GM12878 (cell line): Measurements from ENCODE around the gene MAZ. TPM values are rescaled to one million over a fixed set of nuclear protein-coding genes. Genes with fewer than 3 reads are reported as not detected.

Experiments used
- BCL3 ChIP-seq: IDR thresholded peaks from 2 replicates; pipeline ENCODE4 v1.6.1; 2011; ENCODE audit warnings: borderline replicate concordance, low read depth, mild to moderate bottlenecking, moderate library complexity, low read length; ENCODE audit not compliant: insufficient read depth, poor library complexity, severe bottlenecking
- BRCA1 ChIP-seq: IDR thresholded peaks from 2 replicates; pipeline ENCODE4 v1.6.1; 2011; ENCODE audit warnings: low read depth, low read length, improper control_type of control experiment
- EGR1 ChIP-seq, 2 experiments: IDR thresholded peaks; 1 replicate in 1 of 2; 2 replicates in 1 of 2; pipeline ENCODE4 v1.6.1; 2011 to 2012; ENCODE audit warnings: low read depth in 2 of 2, low read length in 2 of 2, borderline replicate concordance in 1 of 2, mild to moderate bottlenecking in 1 of 2, moderate library complexity in 1 of 2
- EP300 ChIP-seq, 2 experiments: fragments of 150-350 bp in 1 of 2; IDR thresholded peaks; 2 replicates each; pipeline ENCODE4 v1.6.1; 2011 to 2012; ENCODE audit warnings: low read depth in 2 of 2, low read length in 2 of 2, borderline replicate concordance in 1 of 2, improper control_type of control experiment in 1 of 2, inconsistent platforms in 1 of 2; ENCODE audit not compliant: control insufficient read depth in 1 of 2
- FOS ChIP-seq: IDR thresholded peaks from 3 replicates; pipeline ENCODE4 v1.6.1; 2011; ENCODE audit warnings: borderline replicate concordance; ENCODE audit not compliant: insufficient read length; ENCODE audit errors: extremely low read depth
- GABPA ChIP-seq: IDR thresholded peaks from 2 replicates; pipeline ENCODE4 v1.6.1; 2014; ENCODE audit warnings: antibody characterized with exemption, low read depth, mild to moderate bottlenecking, inconsistent platforms
- HDAC2 ChIP-seq: fragments of 200-600 bp; sonication (generic); IDR thresholded peaks from 2 replicates; pipeline ENCODE4 v1.6.1; 2017
- HDAC6 ChIP-seq: fragments of 200-600 bp; sonication (generic); IDR thresholded peaks from one replicate; pipeline ENCODE4 v1.8.0; 2017; ENCODE audit warnings: antibody characterized with exemption; ENCODE audit not compliant: unreplicated experiment
- IRF4 ChIP-seq: IDR thresholded peaks from 2 replicates; pipeline ENCODE4 v1.6.1; 2011; ENCODE audit warnings: low read depth, low read length
- IRF5 ChIP-seq: fragments of 450-650 bp; IDR thresholded peaks from 2 replicates; pipeline ENCODE4 v1.6.1; 2017; ENCODE audit warnings: borderline replicate concordance
- MEF2A ChIP-seq: IDR thresholded peaks from 2 replicates; pipeline ENCODE4 v1.6.1; 2011; ENCODE audit warnings: low read depth, mild to moderate bottlenecking, low read length, moderate library complexity; ENCODE audit not compliant: insufficient read depth
- MYB ChIP-seq: fragments of 150-350 bp; IDR thresholded peaks from 2 replicates; pipeline ENCODE4 v1.6.1; 2014; ENCODE audit warnings: mild to moderate bottlenecking, low read depth, low read length, borderline replicate concordance
- NFYA ChIP-seq: IDR thresholded peaks from 2 replicates; pipeline ENCODE4 v1.6.1; 2011; ENCODE audit warnings: low read depth, mild to moderate bottlenecking, low read length, improper control_type of control experiment, borderline replicate concordance
- POLR2A ChIP-seq: IDR thresholded peaks from 2 replicates; pipeline ENCODE4 v1.6.1; 2011; ENCODE audit warnings: low read depth, mild to moderate bottlenecking, low read length
- RAD51 ChIP-seq: fragments of 450-650 bp; IDR thresholded peaks from 2 replicates; pipeline ENCODE4 v1.6.1; 2016; ENCODE audit warnings: moderate library complexity, mild to moderate bottlenecking, inconsistent platforms
- RCOR1 ChIP-seq: conservative IDR thresholded peaks from 2 replicates; pipeline ENCODE4 v1.6.1; 2012; ENCODE audit warnings: low read depth, low read length, improper control_type of control experiment
- SIX5 ChIP-seq: IDR thresholded peaks from 2 replicates; pipeline ENCODE4 v1.6.1; 2011; ENCODE audit warnings: mild to moderate bottlenecking, low read depth, low read length, moderate library complexity; ENCODE audit not compliant: severe bottlenecking
- SKIL ChIP-seq: fragments of 450-650 bp; IDR thresholded peaks from 2 replicates; pipeline ENCODE4 v1.6.1; 2017; ENCODE audit warnings: mild to moderate bottlenecking, low read depth, inconsistent platforms; ENCODE audit not compliant: poor library complexity, severe bottlenecking
- SP1 ChIP-seq: IDR thresholded peaks from one replicate; pipeline ENCODE4 v1.6.1; 2011; ENCODE audit warnings: low read depth, low read length
- SRF ChIP-seq, 2 experiments: IDR thresholded peaks; 2 replicates each; pipeline ENCODE4 v1.6.1; 2011; ENCODE audit warnings: low read depth in 2 of 2, low read length in 2 of 2, mild to moderate bottlenecking in 1 of 2, moderate library complexity in 1 of 2
- USF1 ChIP-seq: IDR thresholded peaks from 2 replicates; pipeline ENCODE4 v1.6.1; 2011; ENCODE audit warnings: borderline replicate concordance, low read depth, mild to moderate bottlenecking, moderate library complexity, mixed read lengths, low read length; ENCODE audit not compliant: insufficient read depth; ENCODE audit errors: extremely low read length
- WRNIP1 ChIP-seq: IDR thresholded peaks from 2 replicates; pipeline ENCODE4 v1.6.1; 2011; ENCODE audit warnings: low read depth, low read length, improper control_type of control experiment, borderline replicate concordance
- ZNF207 ChIP-seq: fragments of 450-650 bp; IDR thresholded peaks from 2 replicates; pipeline ENCODE4 v1.6.1; 2014; ENCODE audit warnings: antibody characterized with exemption, mild to moderate bottlenecking, borderline replicate concordance
- ZNF24 ChIP-seq: fragments of 450-650 bp; IDR thresholded peaks from 2 replicates; pipeline ENCODE4 v1.6.1; 2017; ENCODE audit warnings: antibody characterized with exemption, mild to moderate bottlenecking
- ZNF384 ChIP-seq: IDR thresholded peaks from 2 replicates; pipeline ENCODE4 v1.6.1; 2012; ENCODE audit warnings: low read depth, mild to moderate bottlenecking, low read length, improper control_type of control experiment, borderline replicate concordance
- polyA plus RNA-seq, 11 experiments: library from polyadenylated mRNA; depleted of rRNA in 4 of 11; unstranded in 6 of 11; stranded (reverse) in 5 of 11; fragments of >200 nt; fragmentation: Nextera tagmentation in 4 of 11; fragmentation: Illumina TruSeq in 1 of 11; extraction: Ambion mirVana in 4 of 11; extraction: Trizol in 1 of 11; gene quantifications; 1 replicate in 1 of 11; 2 replicates in 10 of 11; pipeline versions ENCODE4 v1.2.1 to v1.2.3, GENCODE V29; 2011 to 2016; ENCODE audit warnings: inconsistent platforms in 2 of 11, missing spikeins in 2 of 11, low read depth in 1 of 11
- total RNA-seq, 4 experiments: library from RNA; depleted of rRNA in 3 of 4; stranded (reverse); fragments of >200 nt in 3 of 4; fragmentation: Illumina TruSeq in 1 of 4; extraction: Trizol in 1 of 4; gene quantifications; 2 replicates each; pipeline versions ENCODE4 v1.2.1 to v1.2.3, GENCODE V29; 2013 to 2021

MAZ gene
- total and polyA plus RNA-seq, 10 of the 15 experiments (the other 5 are each of a cell fraction or from before 2014, with no cell fraction given) = 23.9 to 309 (median 116) TPM

GRCh38 chr16:29784901-29785500 is 21.3 kb upstream of the MAZ start (continued):
- TF ChIP-seq MEF2A = no peak
- no peak for TF ChIP-seq RAD51
- no peak for TF ChIP-seq HDAC2
- no peak for TF ChIP-seq MYB
- 0 out of 2 replicates have a peak, but pooled peaks have one; percentile 30 for TF ChIP-seq IRF4
- no peak for TF ChIP-seq ZNF384
- no peak for TF ChIP-seq USF1
- TF ChIP-seq ZNF24 = no peak
- TF ChIP-seq IRF5 = no peak
- TF ChIP-seq HDAC6 = no peak
- TF ChIP-seq ZNF207 = no peak
- no peak for TF ChIP-seq SIX5
- no peak for TF ChIP-seq EP300 (IDR thresholded peaks at IDR 0.05; ENCODE audit: borderline replicate concordance in 1 of 2, control insufficient read depth in 1 of 2, low read depth in 2 of 2, low read length in 2 of 2)
- no peak for TF ChIP-seq NFYA
- TF ChIP-seq EGR1 (IDR thresholded peaks at IDR 0.05; ENCODE audit: borderline replicate concordance in 1 of 2, low read depth in 2 of 2, low read length in 2 of 2) = no peak
- TF ChIP-seq FOS = no peak
- no peak for TF ChIP-seq BCL3
- no peak for TF ChIP-seq RCOR1
- 0 out of 2 replicates have a peak, but pooled peaks have one; percentile 36 for TF ChIP-seq POLR2A
- no peak for TF ChIP-seq SP1
- TF ChIP-seq BRCA1 = no peak
- no peak for TF ChIP-seq GABPA
- no peak for TF ChIP-seq SKIL
- TF ChIP-seq SRF (IDR thresholded peaks at IDR 0.05; ENCODE audit: low read depth in 2 of 2, low read length in 2 of 2) = no peak
- TF ChIP-seq WRNIP1 = no peak
